GM18861 (cell line): ENCODE data around the gene DHX30.

Source experiments
- ATAC-seq: cut with Tn5 transposase; IDR thresholded peaks from one replicate; pipeline ENCODE4 v1.9.1; 2021; ENCODE audit not compliant: unreplicated experiment

The DHX30 gene

GRCh38 chr3:47852604-47853602 lies 50.0 kb downstream of the DHX30 start:
- ATAC-seq = no peak

- ATAC-seq = no peak
Observed at GRCh38 chr3:47854267-47854666, 51.3 kb downstream of the DHX30 start.

DNA sequence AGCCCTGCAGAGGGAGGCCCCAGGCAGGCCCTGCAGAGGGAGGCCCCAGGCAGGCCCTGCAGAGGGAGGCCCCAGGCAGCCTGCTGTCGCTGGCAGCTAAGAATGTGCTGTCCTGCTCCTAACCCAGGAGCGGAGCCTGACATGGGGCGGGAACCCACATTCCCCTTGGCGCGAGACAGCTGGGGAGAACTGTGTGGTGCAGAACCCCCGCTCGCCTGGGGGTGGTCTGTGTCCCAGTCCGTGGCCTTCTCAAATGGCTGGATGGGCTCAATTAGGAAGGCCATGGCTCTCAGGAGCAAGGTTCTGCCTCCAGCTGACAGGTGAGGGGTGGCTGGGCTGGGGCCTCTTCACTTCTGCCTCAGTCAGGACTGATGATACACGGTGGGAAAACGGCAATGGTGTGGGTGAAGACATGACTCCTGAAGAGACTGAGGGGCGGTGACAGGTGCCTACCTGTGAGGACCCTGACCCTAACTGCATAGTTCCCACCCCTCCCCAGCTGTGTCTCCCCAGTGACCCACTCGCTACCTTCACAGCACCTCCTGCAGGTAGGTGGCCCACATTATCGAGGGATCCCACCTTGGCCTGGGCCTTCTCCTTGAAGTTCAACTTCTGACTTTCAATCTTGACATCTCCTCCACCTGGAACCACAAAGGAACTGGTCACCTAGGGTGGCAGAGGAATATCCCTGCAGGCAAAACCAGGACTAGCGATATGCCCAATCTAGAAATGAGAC lies 52.0 kb downstream of the DHX30 start:
- no peak for ATAC-seq

GRCh38 chr3:47855461-47856383 lies 52.8 kb downstream of the DHX30 start:
- ATAC-seq = no peak

- no peak for ATAC-seq
Observed at GRCh38 chr3:47856669-47857068, 53.7 kb downstream of the DHX30 start.

DNA sequence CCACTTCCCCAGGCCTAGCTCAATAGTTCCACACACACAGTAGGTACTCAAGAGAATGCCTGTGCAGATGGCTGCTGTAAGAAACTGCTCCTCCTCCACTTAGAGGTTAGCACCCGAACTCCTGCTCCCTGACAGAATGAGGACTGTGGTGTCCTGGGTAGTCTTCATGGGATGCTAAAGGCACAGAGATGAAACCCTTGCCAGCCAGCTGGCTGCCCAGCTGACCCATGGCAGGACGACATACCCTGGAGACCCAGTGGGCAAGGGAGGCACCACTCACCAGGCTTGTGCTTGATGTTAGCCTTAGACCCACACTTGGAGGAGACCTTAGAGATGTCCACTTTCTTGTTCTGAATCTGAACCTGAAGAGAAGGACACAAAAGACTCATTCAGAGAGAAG lies 54.2 kb downstream of the DHX30 start:
- ATAC-seq = no peak

GRCh38 chr3:47859956-47860605 lies 57.1 kb downstream of the DHX30 start:
- ATAC-seq = no peak

- ATAC-seq = no peak
Observed at GRCh38 chr3:47863391-47864128, 60.6 kb downstream of the DHX30 start.

DNA sequence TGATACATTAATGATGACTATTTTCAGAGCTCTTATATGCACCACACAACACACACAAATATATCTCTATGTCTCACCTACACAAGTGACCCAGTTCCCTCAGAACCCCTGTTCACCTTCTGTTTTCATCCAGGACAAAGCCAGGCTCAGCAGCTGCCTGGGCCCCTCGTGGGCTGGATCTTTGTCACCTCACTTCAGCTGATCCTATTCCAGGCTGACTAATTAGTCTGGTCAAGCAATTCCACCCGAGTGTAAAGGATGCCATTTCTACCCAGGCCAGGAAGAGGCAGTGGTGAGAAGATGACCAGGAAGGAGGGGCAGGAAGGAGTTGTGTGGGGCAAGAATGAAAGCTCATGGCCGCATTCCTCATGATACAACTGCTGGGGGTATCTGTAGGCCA lies 62.3 kb downstream of the DHX30 start:
- ATAC-seq = no peak

DNA sequence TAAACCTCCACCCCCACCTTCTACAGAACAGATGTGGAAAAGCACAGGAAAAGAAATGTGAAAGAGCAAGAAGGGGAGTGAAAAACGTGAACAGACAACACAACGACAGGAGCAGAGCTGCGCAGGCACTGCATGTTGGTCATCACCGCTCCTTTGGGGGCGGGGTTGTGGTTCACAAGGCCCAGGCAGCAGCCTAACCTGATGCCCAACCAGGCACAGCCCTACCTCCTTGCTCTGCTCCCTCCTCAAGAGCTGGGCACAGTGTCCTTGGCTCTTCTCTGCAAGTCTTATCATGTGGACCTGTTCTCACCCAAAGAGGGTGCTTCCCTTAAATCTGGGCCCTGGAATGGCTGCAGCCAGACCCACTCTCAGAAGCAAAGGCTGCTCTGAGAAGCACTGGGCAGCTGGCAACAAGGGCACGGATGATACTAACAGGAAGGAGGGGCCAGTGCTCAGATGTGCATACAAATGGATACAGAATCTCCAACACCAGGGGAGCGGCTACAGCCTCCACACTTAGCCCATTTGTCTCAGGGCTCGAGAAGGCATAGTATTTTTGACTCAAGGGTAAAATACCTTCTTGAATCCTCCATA lies 64.6 kb downstream of the DHX30 start:
- ATAC-seq = no peak

- ATAC-seq = no peak
Observed at GRCh38 chr3:47868306-47868705, 65.4 kb downstream of the DHX30 start.

DNA sequence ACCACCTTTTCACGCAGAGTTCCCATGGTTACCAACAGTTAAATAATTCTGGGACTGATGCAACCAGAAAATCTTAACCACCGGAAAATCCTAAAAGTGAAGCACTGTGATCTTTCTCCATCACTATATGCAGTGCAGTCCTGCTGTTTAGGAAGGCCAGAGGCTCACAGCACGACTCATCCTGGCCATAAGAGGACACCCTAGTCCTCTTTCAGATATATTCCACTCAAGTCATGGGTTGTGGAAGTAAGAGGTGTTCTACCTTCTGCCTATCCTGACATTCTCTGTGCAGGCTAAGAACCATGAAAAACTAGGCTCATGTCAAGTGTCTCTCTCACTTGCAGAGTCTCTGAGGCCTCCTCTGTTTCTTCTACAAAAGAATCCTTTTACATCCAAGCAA lies 67.2 kb downstream of the DHX30 start:
- no peak for ATAC-seq

- no peak for ATAC-seq
Observed at GRCh38 chr3:47870702-47871260, 67.8 kb downstream of the DHX30 start.

- ATAC-seq = no peak
Observed at GRCh38 chr3:47871389-47871788, 68.5 kb downstream of the DHX30 start.

GRCh38 chr3:47872916-47873315 lies 70.0 kb downstream of the DHX30 start:
- ATAC-seq = no peak

DNA sequence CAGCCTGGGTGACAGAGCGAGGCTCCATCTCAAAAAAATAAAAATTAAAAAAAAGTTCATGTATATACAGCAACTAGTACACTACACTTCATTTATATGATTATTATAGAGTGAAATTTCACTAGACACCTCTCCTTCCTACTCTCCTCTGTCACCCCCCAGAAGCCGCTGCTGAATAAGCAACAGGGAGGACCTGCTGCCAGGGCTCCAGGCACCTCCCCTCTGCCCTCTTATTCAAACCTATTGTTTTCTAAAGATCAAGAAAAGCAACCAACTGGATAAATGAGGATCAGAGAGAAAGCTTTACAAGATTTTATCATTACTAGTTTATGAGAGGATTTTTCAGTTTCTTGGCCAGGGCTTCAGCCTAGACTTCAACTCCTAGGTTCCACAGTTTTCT lies 71.5 kb downstream of the DHX30 start:
- no peak for ATAC-seq

GRCh38 chr3:47874913-47875312 lies 72.0 kb downstream of the DHX30 start:
- ATAC-seq = no peak

DNA sequence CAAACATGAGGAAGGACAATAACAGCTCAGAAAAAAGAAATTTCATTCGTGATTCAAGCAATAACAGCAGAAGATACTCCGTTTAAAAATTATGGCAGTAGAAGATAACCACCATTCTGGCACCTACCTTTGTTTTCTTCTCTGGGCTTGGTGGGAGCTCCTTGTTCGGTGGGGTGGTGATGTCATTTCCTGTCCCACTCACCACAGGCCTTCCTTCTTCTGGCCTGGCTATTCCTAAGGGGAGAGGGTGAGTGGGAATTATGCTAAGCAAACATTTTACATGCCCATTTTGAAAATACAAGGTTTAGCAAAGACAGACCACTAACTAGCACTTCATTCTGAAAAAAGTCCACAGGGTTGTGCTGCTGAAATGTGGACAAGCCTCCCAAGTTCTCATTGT lies 74.4 kb downstream of the DHX30 start:
- no peak for ATAC-seq

GRCh38 chr3:47877719-47878118 lies 74.8 kb downstream of the DHX30 start:
- no peak for ATAC-seq
